NCI-H2081 (cell line): Measurements from ENCODE around the gene MEGF11.

Experiments used
- DNase-seq, 2 experiments: peaks; one replicate each; lab custom pipeline; 2025; lab: John Stamatoyannopoulos, UW

MEGF11 gene

DNA sequence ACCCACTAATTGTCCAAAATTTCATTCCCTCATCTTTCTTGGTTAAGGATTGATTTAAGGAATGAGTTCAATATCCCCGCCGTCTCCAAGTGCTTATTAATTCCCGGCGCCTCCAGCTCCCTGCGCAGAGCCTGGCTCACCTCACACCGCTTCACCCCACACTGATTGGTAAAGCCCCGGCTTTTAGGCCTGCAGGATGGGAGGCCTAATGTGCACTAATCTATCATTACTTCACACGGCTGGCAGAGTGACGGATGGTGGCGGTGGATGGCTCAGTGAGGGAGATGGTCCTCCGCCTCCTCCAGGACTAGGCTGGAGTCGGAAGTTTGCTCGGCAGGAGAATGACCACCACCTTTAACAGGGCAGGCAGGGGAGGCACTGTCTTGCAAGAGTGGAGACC, 81.7 kb downstream of the MEGF11 start:
- peak in 1 of 2 experiments; percentile 22 for DNase-seq

DNA sequence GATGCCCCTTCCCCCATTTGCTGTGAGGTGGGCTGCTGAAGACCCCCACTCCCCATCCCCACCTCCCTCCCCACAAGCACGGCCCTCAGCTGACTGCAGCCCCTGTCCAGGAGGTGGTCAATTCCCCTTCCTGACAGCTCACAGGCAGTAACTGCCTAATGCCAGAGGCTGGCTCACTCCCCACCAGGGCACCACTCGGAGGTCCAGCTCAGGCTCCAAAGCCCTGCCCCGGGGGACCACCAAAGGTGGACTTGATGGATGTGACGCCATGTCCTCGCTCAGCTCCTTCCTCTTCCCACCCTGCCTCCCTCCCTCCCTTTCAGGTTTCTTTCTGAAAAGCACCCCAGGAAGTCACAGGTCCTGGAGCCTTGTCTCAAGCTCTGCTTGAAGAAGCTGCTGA, 82.8 kb downstream of the MEGF11 start:
- DNase-seq: no peak

DNA sequence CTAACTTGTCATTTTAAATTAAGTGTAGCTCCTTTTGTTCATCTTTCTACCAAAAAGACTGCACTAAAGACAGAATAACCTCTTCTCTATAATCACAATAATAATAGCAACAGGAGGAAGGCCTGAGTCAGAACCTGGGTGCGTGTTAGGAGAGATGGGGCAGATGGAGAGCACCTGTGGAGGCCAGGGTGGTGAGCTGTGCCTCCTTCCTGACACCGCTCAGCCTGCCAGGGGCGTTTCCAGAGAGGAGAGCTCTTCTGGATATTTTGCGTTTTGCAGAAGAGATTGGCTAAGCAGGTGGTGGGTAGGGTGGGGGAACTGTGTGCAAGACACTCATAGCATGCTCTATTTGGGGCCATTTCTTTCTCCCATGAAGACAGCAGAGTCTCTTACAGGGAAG, 83.5 kb downstream of the MEGF11 start:
- peak in 1 of 2 experiments; percentile 17 for DNase-seq

DNA sequence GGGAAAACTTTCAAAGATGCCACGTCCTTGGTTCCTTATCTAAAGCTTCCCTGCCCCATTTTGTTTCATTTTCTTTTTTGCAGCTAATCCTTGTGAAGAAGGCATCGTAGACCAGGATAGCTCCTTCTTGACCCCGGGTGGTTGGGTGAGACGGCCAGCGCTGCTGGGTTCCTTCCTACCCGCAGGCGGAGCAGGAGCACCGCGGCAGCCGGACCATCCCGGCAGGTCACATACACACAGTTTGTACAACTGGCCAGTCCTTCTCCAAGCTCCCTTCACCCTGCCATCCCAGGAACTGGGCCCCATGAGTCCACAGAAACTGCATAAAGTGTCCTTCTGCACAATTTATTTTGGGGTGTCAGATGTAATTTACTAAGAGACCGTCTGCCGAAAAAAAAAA, 83.9 kb downstream of the MEGF11 start:
- DNase-seq: no peak

DNA sequence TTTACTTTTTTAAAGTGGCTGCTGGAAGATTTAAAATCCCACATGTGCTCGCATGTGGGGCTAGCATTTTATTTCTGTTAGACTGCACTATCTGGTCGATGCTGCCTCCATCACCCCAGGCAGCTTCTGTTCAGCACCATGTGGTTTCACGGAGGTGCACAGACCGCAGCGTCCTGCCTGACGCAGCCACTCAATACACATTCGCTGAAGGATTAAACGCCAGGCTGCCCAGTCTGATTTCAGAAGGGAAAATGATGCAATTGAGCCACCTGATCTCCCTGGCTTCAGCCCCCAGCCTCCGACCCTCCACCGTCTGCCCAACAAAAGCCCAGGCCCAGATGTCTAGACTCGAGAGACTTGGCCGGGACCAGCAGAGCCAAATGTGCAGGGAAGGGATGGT, 84.5 kb downstream of the MEGF11 start:
- DNase-seq: peak; percentile 19 to 27

DNA sequence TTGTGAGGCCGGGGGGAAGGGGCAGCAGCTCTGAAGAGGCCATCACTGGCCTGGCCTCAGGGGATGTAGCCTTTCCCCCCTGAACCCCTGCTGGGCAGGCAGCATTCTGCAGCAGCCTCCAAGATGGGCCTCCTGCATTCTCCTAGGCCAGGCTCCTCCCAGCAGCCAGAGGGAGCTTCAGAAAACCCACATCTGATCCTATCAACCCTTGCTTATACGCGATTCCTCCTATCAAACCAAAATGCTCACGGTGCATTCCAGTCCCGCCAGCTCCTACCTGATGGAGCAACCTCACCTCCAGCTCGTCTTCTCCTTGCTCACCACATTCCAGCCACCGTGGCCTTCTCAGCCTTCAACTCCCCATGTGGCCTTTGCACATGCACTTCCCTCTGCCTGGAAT, 85.7 kb downstream of the MEGF11 start:
- no peak for DNase-seq

DNA sequence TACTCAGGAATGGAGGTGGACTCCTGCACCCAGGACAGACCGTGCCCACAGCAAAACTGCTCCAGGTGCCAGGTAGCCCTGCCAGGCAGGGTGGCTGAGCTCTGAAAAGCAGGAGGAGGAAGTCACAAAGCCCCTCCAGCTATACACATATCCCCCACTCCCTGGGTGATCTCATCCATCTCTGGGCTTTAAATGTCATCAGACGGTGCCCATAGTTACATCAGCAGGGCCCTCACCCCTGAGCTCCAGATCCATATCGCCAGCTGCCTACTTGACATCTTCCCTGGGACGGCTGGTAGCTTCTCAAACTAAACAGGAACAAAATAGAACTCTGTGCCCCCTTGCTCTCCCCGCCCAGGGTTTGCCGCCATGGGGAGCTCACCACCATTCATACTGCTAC, 87.7 kb downstream of the MEGF11 start:
- DNase-seq: peak; percentile 79 to 93

DNA sequence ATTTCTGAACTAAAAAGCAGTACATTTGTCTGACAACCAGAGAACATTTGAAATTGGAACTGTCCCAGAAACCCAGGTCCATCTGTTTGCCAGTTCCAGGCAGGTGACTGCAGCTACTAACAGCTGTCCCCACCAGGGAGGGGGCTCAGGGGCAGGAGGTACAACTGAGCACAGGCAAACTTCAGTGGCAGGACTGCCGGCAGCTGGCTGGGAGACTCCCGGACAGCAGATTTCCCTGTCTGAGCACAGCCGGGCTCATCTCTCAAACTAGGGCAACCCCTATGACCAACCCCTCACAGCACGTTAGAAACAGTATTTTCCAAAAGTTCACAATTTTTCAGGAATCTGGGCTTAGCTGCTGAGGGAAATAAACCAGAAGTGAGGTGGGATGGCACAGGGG, 88.8 kb downstream of the MEGF11 start:
- peak; percentile 92 to 97 for DNase-seq

DNA sequence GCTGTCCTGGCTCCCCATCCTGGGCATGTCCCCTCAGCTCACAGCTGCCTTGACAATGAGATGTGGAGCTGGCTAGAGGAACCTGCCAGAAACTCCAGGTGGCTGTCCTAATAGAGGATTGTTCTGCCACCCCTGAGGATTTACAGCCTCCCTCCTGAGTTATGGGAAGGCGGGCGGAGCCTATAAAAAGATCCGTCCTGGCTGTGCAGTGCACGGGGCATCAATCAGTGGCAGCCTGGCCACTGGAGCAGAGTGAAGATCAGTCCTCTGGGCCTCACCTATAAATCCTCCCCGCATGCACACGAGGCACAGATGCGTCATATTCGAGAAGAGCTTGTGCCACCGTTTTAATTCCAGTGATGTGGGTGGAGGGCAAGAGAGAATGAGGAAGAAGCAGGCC, 90.0 kb downstream of the MEGF11 start:
- peak; percentile 90 to 98 for DNase-seq

DNA sequence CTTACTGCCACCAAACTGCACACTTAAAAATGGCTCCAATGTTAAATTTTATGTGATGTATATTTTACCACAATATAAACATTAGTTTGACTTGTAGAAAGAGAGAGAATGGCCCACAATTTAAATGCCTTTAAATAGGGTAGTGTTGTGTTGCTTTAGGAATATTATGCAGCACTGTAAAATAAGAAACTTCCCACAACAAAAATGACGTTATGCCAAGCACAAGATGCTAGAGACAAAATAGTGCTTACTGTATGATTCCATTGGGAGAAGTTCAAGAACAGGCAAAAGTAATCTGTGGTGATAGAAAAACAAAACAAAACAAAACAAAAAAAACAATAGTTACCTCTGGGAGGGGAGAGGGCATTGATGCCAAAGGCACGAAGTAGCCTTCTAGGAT, 91.3 kb downstream of the MEGF11 start:
- no peak for DNase-seq

DNA sequence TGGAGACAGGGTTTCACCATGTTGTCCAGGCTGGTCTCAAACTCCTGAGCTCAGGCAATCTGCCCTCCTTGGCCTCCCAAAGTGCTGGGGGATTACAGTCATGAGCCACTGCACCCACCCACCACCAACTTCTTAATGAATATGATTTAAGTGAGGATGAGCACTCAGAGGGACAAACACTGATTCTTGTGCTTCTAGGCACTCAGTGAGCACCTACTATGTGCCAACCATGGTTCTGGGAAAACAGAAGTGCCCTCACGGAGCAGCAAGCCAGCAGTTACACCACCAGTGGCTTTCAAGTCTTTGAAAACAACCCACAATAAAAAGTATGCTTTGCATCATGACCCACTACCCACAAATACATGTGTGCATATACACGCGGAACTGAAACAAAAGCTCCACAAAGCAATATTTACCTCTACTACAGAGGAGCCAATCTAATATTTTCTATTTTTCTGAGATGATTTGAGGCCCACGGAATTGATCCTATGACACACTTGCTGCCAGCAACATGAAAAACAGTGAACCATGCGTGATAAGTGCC, 91.9 kb downstream of the MEGF11 start:
- DNase-seq: no peak

DNA sequence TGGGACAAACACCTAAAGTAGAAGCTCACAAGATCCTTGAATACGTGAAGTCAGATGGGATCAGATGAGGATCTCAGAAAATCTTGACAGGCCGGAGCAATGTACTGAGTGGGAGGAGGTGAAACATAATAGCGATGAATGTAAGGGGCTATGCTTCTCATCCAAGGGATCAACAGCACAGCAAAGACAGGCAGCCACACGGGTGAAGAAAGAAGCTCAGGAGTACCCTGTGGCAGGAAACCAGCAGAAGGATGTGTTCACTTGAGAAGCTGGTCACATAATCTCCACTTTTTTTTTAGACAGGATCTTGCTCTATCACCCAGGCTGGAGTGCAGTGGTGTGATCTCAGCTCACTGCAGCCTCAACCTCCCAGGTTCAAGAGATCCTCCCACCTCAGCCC, 92.4 kb downstream of the MEGF11 start:
- DNase-seq: no peak

DNA sequence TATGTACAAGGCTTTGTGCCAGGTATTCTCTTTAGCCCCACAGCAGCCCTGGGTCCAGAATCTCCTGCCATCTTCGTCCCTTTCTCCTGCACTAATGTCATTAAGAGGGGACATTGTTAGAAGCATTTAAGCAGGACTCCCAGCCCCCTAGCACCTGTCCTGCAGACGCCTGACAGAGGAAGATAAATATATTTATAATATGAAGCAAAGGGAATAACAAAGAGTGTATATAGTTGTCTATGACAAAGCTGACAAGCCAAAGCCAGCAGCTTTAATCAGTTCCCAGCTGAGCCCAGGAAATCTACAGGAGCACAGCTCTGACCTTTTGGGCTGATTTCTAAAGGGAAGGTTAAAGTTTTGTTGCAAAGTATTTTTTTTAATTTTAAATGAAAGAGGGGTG, 96.0 kb downstream of the MEGF11 start:
- peak; percentile 63 to 89 for DNase-seq

DNA sequence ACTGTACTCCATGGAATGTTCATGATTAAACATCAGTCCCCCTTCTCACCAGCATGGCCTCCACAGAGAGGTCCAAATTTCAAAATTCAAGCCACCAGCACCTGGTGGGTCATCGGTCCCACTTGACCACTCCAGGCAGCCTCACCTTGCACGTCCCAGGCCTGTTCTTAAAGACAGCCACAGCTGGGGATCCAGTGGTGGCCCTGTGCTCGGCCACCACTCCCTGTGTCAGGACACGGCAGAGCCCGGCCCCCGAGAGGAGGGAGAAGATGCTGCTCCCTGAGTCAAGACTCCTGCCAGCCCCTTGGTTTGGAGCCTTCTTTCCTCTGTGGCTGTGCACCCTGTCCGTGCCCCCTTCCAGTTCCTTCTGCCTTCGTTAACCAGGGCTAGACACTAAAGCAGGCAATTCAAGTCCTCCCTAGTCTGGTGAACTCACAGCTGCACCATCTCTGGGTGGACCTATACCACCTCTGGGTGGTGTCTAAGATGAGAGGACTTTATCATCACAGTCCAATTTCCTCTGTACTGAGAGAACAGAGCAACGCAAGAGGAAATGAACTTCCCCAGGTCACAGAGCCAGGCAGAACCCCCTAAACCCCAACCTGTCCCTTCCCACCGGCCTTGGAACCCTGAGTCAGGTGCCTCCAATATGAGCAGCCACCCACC, 97.1 kb downstream of the MEGF11 start:
- DNase-seq: no peak

DNA sequence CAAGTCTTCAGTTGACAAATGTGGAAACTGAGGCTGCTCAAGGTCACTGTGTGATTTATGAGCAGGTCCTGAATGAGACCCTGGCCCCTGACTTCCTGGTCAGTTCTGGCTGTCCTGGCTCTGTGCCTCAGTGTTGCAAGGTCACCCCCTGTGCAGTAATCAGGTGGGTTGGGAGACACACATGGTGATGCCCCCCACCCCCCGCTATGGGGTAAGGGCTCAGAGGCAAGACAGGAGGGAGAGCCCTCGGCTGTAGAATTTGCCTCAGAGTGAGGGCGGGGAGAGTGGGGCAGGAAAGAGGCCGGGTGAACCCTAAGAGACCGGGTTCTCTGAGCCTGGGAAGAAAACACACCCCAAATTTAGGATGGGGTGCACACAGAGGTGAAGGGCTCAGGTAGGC, 98.5 kb downstream of the MEGF11 start:
- peak in 1 of 2 experiments; percentile 41 for DNase-seq

DNA sequence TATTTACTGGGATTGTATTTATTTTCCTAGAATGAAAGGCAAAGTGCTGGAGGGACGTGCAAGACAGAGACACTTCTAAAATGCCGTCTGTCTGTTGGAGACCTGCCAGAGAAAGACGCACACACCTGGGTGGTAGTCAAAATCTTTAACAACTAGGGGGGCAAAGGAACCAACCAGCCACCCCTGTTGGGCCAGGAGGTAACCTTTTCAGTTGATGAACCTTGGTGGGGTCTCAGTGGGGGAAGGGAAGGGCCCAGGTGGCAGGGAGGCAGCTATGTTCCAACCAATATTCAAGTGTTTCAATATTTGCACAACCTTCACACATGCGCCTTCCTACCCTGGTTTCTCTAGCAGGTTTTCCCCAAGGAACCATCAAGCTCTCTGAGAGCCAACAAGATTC, 99.0 kb downstream of the MEGF11 start:
- peak; percentile 65 to 84 for DNase-seq

DNA sequence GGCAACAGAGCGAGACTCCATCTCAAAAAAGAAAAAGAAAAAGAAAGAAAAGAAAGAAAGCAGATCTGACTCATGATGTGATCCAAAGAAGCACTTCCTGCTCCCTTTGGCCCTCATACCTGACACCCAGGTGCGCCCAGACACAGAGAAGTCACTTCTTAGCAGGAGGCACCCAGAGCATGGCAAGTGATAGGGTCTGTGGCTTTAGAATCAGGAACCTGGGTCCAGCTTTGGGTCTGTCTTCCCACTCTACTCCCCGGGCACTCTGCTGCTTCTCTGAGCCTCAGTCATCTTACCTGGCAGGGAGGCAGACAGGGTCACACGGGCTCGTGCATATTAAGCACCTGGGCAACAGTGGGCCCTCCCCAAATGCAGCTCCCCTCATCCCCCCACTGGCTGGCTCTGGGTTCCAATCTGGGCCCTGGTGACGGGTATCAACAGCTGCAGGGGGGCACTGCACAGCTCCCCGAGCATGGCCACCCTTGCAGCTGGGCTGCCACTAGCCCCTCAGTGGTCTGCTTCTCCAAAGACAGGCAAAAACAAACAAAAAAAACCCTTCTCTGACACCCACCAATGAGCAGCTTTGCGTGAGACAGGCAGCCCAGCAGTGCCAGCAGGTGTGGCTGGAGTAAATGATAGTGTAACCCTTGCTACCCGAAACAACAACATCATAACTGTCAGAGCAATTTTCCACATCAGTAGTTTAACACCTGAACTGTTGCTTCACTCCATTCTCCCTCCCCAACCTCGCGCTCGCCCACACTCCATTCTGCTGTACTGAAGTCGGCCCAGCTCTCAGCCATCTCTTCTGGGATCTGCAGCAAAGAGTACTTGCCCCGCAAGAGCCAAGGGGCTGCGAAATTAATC, 99.8 kb downstream of the MEGF11 start:
- DNase-seq: peak; percentile 96 to 99

DNA sequence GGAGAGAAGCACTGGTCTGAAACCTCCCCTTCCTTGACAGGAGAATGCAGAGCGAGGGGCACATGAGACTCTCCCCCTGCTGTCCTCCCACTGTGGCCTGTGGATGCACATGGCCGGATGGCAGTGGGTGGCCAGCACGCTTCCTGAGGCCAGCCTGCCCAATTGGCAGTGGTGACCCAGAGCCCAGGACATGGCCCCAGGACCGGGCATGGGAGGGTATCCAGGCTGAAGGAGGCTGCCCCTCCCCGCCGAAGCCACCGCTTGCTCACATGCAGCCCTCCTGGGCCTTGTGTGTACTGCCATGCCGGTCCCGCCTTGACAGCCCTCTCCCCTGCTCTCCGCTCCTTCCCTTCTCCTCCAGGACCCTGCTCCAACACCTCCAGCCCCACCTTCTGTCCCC, 100.9 kb downstream of the MEGF11 start:
- no peak for DNase-seq

DNA sequence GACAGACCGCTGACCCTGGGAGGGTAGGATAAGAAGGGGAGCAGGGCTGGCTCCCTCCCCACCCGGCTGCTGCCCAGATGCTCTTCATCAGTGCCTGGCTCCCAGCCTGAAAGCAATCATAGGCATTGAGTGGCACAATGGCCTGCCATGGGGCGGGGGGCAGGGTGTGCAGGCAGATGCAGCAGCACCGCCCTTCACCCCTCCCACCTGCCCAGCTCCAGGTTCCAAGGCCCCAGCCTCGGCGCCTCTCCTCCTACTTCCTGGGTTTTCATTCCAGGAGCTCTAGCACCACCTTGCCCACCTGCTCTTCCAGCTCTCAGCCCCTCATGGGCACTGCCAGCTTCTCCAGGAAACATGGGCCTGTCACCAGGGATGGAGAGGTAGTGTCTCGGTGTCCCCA, 101.7 kb downstream of the MEGF11 start:
- DNase-seq: peak; percentile 98 to 99

DNA sequence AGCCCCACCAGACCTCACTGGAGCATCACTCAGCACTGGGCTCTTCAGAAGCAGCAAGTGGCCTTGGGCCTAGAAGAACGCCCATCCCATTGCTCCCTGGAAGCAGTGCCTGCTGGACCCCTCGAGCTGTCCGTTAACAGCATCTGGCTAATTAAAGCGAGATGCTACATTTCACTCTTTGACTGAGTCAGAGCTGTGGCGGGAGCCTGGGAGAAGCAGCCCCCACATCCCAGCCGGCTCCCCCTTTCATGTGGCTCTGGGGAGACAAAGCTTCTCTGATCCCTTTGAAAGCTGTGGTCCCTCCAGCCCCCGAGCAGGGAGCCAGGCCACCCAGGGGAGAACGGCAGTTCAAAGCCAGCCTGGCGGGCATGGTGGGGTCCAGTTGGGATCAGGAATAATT, 103.7 kb downstream of the MEGF11 start:
- no peak for DNase-seq

DNA sequence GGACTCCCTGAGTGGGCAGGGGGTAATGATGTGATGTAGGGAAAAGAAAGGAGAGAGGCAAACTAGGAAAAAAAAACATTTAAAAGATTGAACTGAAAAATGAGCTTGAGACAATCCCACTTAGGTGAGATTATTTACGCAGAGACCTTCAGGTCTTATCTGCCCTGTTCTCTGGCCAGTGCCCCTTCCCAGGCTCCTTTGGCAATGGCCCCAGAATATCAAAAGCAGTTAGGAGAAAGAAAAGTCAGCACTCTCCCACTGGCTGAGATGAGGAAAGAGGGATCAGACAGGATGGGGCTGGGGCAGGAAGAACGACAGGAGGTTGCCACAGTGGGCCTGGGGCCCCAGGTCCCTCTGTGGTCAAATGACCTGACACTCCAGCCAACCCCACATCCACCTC, 105.4 kb downstream of the MEGF11 start:
- peak in 1 of 2 experiments; percentile 56 for DNase-seq

DNA sequence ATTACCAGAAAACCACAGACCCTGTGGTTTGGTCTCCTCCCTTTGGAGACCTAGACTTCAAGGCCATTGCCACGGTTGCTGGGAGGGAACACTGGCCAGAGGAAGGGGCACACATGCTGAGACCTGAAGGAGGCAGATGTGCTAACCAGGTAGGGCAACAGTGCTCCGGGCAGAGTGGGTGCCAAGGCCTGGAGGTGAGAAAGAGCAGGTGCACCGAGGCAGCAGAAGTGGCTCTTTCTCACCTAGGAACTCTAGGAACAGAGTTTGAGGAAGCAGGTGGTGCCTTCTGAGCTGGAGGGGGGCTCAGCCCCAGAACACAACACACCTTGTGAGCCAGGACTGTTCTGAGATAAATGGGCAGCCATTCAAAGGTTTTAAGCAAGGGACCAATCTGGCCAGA, 106.1 kb downstream of the MEGF11 start:
- peak in 1 of 2 experiments; percentile 41 for DNase-seq

DNA sequence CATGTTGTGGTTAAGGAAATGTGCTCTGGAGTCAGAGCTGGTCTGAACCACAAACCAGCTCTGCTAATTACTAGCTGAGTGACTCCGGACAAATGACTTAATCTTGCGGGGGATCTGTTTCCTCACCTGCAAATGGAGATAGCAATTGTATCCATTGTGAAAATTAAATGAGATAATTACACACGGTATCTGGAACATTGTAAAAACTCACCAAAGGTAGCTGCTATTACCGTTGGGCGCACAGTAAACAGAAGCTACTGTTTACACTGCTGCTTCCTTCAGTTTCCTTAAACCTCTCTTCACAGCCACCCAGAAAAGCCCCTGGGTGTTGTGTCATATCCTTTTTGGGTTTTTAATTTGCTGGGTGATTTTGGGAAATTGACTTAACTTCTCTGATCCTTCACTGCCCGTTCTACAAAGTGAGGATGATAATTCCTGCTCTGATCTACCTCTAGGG, 107.8 kb downstream of the MEGF11 start:
- DNase-seq: peak; percentile 88 to 98
